ENCODE results near the gene PTPRN2. TPM values are rescaled to one million over a fixed set of nuclear protein-coding genes. Genes with fewer than 3 reads are reported as not detected.
"Not testable (repeated sequence)": the region's sequence is repeated elsewhere in the genome, so short reads cannot be mapped to it uniquely, and the experiment has no call there.

The PTPRN2 gene
- total RNA-seq, result under 1 TPM; 0.43 to 0.66 (median 0.63) TPM

GRCh38 chr7:158587162-158588084 is at the start of gene PTPRN2:
TSS of gene PTPRN2 (minus strand) at chr7:158587823.
- Mint-ChIP-seq H3K4me1 (ENCODE audit: low read depth) (peaks cover 9% of the 10 kb centered on the region), H3K9me3 (no peaks in the 10 kb centered on the region), H3K36me3 (ENCODE audit: insufficient read depth) (no peaks in the 10 kb centered on the region), H3K27me3 (ENCODE audit: low read depth) (peaks cover 46% of the 10 kb centered on the region), H3K4me3 (no peak within 1 kb of the TSS)
- ATAC-seq, result peak; percentile 82 to 87
- DNase-seq, result peak; percentile 32

DNA sequence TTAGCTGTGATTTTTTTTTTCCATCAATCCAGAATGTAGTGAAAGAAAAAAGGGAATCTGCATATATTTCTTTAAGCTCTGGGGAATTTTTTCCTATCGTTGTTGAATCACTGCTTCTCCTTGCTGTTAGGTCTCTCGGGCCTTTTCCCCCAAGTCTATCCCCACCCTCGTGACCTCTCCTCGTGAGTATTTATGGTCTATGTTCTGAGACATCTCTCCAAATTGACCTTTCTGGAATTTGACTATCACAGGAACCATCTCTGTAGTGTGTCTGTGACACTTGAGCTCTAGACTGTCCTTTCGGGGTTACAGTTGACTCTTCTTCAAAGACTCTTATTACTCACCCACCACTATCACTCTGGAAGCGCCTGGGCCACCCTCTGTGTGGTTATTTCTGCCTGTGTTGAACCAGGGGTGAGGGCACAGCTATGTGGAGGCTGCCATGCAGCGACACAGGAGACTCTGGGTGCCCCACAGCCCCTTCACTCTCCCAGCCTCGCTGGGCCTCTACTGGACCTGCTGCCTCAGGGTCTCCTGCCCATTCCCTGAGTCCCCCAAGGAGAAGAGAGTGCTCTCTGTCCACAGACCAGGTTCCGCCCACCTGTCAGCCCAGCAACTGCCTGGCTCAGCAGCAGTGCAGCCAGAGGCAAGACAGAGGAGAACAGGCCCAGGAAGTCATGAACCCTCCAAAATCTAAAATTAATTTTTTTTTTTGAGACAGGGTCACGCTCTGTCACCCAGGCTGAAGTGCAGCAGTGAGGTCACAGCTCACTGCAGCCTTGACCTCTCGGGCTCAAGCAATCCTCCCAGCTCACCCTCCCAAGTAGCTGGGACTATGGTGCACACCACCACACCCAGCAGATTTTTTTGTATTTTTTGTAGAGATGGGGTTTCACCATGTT is 45.7 kb upstream of the PTPRN2 start:
- H3K36me3 Mint-ChIP-seq (ENCODE audit: insufficient read depth), result peaks cover 12% of the 10 kb centered on the region
- H3K27me3 Mint-ChIP-seq (ENCODE audit: low read depth), result no peaks in the 10 kb centered on the region
- no peaks in the 10 kb centered on the region for H3K4me1 Mint-ChIP-seq (ENCODE audit: low read depth)

GRCh38 chr7:158631574-158632195 is 44.1 kb upstream of the PTPRN2 start:
- ATAC-seq (no peak), DNase-seq (no peak)
- H3K9me3 Mint-ChIP-seq, result no peaks in the 10 kb centered on the region
- H3K4me1 Mint-ChIP-seq (ENCODE audit: low read depth), result no peaks in the 10 kb centered on the region
- no peaks in the 10 kb centered on the region for H3K27me3 Mint-ChIP-seq (ENCODE audit: low read depth)
- H3K36me3 Mint-ChIP-seq (ENCODE audit: insufficient read depth), result peaks cover 16% of the 10 kb centered on the region
- H3K4me3 Mint-ChIP-seq, result no peak overlapping the region

More for the DNA sequence above, 45.7 kb upstream of the PTPRN2 start:
- Mint-ChIP-seq H3K9me3 (no peaks in the 10 kb centered on the region), H3K4me3 (no peak overlapping the region)
- no peak for ATAC-seq
- no peak for DNase-seq

DNA sequence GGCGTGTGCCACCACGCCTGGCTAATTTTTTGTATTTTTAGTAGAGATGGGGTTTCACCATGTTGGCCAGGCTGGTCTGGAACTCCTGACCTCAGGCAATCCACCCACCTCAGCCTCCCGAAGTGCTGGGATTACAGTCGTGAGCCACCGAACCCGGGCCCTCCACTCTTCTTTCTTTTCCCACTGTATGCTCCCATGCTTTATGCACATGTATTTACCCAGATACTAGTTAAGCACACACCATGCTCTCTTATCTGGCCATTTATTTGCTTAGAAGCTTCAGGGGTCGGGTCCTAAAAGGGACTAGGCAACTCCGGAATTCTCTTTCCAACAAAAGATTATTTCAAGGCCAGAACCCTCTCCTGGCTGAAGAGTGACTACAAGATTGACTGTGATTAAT is 38.7 kb upstream of the PTPRN2 start:
- ATAC-seq, DNase-seq: not testable (repeated sequence)
- H3K36me3 Mint-ChIP-seq (ENCODE audit: insufficient read depth), result peaks cover 12% of the 10 kb centered on the region

GRCh38 chr7:158623241-158623640 is 35.6 kb upstream of the PTPRN2 start:
- Mint-ChIP-seq H3K4me3 (no peak overlapping the region), H3K27me3 (ENCODE audit: low read depth) (no peaks in the 10 kb centered on the region), H3K9me3 (no peaks in the 10 kb centered on the region), H3K4me1 (ENCODE audit: low read depth) (no peaks in the 10 kb centered on the region), H3K36me3 (ENCODE audit: insufficient read depth) (peaks cover 7% of the 10 kb centered on the region)
- ATAC-seq (no peak), DNase-seq (no peak)

More for the DNA sequence above, 38.7 kb upstream of the PTPRN2 start:
- not testable (repeated sequence) for H3K4me1 Mint-ChIP-seq (ENCODE audit: low read depth); H3K4me3 Mint-ChIP-seq; H3K9me3 Mint-ChIP-seq; H3K27me3 Mint-ChIP-seq (ENCODE audit: low read depth)

- Mint-ChIP-seq H3K4me1 (ENCODE audit: low read depth) (no peaks in the 10 kb centered on the region), H3K4me3 (no peak overlapping the region), H3K36me3 (ENCODE audit: insufficient read depth) (peaks cover 1% of the 10 kb centered on the region), H3K27me3 (ENCODE audit: low read depth) (no peaks in the 10 kb centered on the region), H3K9me3 (no peaks in the 10 kb centered on the region)
- ATAC-seq, result no peak
- no peak for DNase-seq
Measured at GRCh38 chr7:158620839-158621441, 33.3 kb upstream of the PTPRN2 start.

- no peaks in the 10 kb centered on the region for H3K9me3 Mint-ChIP-seq
- H3K36me3 Mint-ChIP-seq (ENCODE audit: insufficient read depth), result peaks cover 1% of the 10 kb centered on the region
- H3K27me3 Mint-ChIP-seq (ENCODE audit: low read depth), result no peaks in the 10 kb centered on the region
- H3K4me1 Mint-ChIP-seq (ENCODE audit: low read depth), result no peaks in the 10 kb centered on the region
- H3K4me3 Mint-ChIP-seq, result no peak overlapping the region
- ATAC-seq, result no peak
- no peak for DNase-seq
Measured at GRCh38 chr7:158620418-158620817, 32.8 kb upstream of the PTPRN2 start.

DNA sequence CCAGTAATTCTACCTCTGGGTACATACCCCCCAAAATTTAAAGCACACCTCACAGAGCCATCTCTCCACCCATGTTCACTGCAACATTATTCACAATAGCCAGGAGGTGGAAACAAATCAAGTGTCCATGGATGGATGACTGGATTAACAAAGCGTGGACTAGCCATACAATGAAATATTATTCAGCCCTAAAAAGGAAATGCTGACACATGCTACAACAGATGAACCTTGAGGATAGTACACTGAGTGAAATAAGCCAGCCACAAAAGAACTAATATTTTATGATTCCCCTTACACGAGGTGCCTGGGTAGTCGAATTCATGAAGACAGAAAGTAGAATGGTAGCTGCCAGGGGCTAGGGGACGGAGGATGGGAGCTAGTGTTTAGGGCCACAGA is 31.1 kb upstream of the PTPRN2 start:
- no peak overlapping the region for H3K4me3 Mint-ChIP-seq
- ATAC-seq (no peak), DNase-seq (no peak)
- H3K27me3 Mint-ChIP-seq (ENCODE audit: low read depth), result no peaks in the 10 kb centered on the region
- H3K9me3 Mint-ChIP-seq, result no peaks in the 10 kb centered on the region
- H3K4me1 Mint-ChIP-seq (ENCODE audit: low read depth), result no peaks in the 10 kb centered on the region
- peaks cover 1% of the 10 kb centered on the region for H3K36me3 Mint-ChIP-seq (ENCODE audit: insufficient read depth)

- Mint-ChIP-seq H3K4me1 (ENCODE audit: low read depth) (no peaks in the 10 kb centered on the region), H3K4me3 (no peak overlapping the region), H3K9me3 (no peaks in the 10 kb centered on the region), H3K27me3 (ENCODE audit: low read depth) (no peaks in the 10 kb centered on the region), H3K36me3 (ENCODE audit: insufficient read depth) (peaks cover 1% of the 10 kb centered on the region)
- ATAC-seq, result no peak
- no peak for DNase-seq
Measured at GRCh38 chr7:158617737-158618128, 30.1 kb upstream of the PTPRN2 start.

DNA sequence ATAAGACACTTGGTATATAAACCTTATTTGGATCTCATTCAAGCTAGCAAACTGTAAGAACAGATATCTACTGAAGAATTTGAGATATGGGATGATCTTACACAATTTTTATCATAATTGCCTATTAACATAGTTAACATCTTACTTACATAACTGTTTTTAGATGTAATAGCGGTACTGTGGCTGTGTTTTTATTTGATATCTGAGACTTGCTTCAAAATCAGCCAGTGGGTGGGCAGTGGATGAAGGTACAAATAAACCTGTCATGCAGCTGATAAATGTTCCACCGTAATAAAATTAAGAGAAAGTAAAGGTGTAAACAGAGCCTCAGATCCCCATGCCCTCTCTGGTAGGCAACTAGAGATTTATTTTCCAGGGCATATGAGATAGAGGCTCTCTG is 28.4 kb upstream of the PTPRN2 start:
- DNase-seq (no peak), ATAC-seq (no peak)
- Mint-ChIP-seq H3K27me3 (ENCODE audit: low read depth) (no peaks in the 10 kb centered on the region), H3K9me3 (no peaks in the 10 kb centered on the region), H3K36me3 (ENCODE audit: insufficient read depth) (peaks cover 1% of the 10 kb centered on the region), H3K4me1 (ENCODE audit: low read depth) (peaks cover 1% of the 10 kb centered on the region), H3K4me3 (no peak overlapping the region)

DNA sequence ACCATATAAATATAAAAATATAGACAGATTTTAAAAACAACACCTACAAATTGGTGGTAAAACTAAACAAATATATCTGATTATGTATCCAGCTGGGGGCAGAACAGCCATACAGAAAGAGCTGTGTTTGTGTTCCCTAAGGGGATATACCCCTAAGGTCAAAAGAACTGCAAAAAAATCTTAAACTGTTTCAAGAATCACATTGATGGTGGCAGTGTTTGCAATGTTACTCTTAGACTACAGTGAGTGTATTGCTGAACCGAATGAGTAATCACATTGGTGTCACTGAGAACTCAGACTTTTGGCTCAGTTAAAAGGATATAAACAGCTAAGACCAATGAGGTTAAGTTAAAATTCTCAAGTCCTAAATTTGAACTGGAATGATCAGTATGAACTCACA is 27.1 kb upstream of the PTPRN2 start:
- Mint-ChIP-seq H3K27me3 (ENCODE audit: low read depth) (no peaks in the 10 kb centered on the region), H3K36me3 (ENCODE audit: insufficient read depth) (peaks cover 1% of the 10 kb centered on the region), H3K9me3 (no peaks in the 10 kb centered on the region), H3K4me1 (ENCODE audit: low read depth) (peaks cover 1% of the 10 kb centered on the region), H3K4me3 (no peak overlapping the region)
- DNase-seq, result no peak
- ATAC-seq, result no peak

GRCh38 chr7:158613481-158613880 is 25.9 kb upstream of the PTPRN2 start:
- Mint-ChIP-seq H3K4me3 (no peak overlapping the region), H3K27me3 (ENCODE audit: low read depth) (no peaks in the 10 kb centered on the region), H3K4me1 (ENCODE audit: low read depth) (peaks cover 1% of the 10 kb centered on the region), H3K36me3 (ENCODE audit: insufficient read depth) (peaks cover 1% of the 10 kb centered on the region), H3K9me3 (no peaks in the 10 kb centered on the region)
- DNase-seq (no peak), ATAC-seq (no peak)

GRCh38 chr7:158612546-158612945 is 24.9 kb upstream of the PTPRN2 start:
- no peaks in the 10 kb centered on the region for H3K27me3 Mint-ChIP-seq (ENCODE audit: low read depth)
- no peak overlapping the region for H3K4me3 Mint-ChIP-seq
- H3K9me3 Mint-ChIP-seq, result no peaks in the 10 kb centered on the region
- DNase-seq (no peak), ATAC-seq (no peak)
- peaks cover 1% of the 10 kb centered on the region for H3K36me3 Mint-ChIP-seq (ENCODE audit: insufficient read depth)
- peaks cover 1% of the 10 kb centered on the region for H3K4me1 Mint-ChIP-seq (ENCODE audit: low read depth)

DNA sequence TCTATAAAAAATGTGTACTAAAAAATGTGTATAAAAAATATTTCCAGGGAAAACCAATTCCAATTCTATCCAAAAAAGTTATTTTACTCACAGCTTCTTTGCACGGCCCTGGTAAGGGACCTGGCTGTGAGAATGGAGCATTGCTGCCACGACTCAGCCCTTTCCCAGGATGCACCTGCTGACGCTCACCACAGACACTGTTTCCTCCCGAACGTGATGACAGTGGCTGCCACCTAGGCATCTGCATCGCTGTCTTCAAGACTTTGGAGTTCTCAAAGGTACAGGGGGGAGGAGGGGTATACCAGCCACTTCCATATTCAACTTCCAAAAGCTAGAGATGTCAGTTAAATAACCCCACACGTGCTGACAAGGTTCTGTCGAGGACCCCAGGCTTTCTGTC is 23.9 kb upstream of the PTPRN2 start:
- H3K9me3 Mint-ChIP-seq, result no peaks in the 10 kb centered on the region
- ATAC-seq, result no peak
- H3K4me3 Mint-ChIP-seq, result no peak overlapping the region
- H3K4me1 Mint-ChIP-seq (ENCODE audit: low read depth), result peaks cover 1% of the 10 kb centered on the region
- peaks cover under 1% of the 10 kb centered on the region for H3K36me3 Mint-ChIP-seq (ENCODE audit: insufficient read depth)
- H3K27me3 Mint-ChIP-seq (ENCODE audit: low read depth), result no peaks in the 10 kb centered on the region
- DNase-seq, result no peak

Measured in activated T-cell treated with anti-CD3 and anti-CD28 coated beads, Interleukin-2, amount 50 U/mL, for 4 hours (primary cell).